Measurements from ENCODE around the gene CSTB.

DNA sequence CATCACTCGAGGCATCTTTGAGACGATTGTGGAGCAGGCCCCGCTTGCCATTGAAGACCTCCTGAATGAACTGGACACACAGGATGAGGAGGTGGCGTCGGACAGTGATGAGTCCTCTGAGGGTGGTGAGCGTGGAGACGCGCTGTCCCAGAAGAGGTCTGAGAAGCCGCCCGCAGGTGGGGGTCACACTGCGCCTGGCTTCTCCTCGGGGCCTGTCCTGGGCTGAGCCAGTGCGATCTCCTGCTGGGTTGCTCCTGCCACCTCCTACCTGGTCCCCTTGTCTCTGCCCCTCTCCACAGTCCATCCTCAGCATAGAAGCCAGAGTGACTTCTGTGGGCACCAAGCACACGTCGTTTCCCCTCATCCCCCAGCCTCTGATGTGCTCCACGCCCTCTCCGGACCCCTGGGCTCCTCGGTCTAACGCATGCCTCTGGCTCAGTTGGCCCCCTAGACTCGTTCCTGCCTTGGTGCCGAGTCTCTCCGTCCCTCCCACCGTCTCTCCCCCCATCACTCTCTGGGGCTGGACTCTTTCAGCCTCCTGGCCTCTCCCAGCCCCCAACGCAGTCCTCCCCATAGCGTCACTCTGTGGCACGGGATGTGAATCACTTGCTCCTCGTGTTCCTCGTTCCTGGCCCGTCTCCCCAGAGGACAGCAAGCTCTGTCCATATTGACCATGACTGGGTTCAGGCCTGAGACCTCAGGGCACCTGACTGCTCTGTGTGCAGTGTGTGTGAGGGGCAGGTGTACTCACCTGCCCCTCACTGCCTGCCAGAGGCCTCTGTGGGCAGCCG, 22.0 kb upstream of the CSTB start:
- TF ChIP-seq, protein P1, sequence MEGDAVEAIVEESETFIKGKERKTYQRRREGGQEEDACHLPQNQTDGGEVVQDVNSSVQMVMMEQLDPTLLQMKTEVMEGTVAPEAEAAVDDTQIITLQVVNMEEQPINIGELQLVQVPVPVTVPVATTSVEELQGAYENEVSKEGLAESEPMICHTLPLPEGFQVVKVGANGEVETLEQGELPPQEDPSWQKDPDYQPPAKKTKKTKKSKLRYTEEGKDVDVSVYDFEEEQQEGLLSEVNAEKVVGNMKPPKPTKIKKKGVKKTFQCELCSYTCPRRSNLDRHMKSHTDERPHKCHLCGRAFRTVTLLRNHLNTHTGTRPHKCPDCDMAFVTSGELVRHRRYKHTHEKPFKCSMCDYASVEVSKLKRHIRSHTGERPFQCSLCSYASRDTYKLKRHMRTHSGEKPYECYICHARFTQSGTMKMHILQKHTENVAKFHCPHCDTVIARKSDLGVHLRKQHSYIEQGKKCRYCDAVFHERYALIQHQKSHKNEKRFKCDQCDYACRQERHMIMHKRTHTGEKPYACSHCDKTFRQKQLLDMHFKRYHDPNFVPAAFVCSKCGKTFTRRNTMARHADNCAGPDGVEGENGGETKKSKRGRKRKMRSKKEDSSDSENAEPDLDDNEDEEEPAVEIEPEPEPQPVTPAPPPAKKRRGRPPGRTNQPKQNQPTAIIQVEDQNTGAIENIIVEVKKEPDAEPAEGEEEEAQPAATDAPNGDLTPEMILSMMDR (conservative IDR thresholded peaks at IDR 0.05; ENCODE audit: low read depth, low read length) = no peak
- TF ChIP-seq EZH2 (IDR thresholded peaks at IDR 0.05; ENCODE audit: low read length, unreplicated experiment) = no peak
